GDM1 (cell line): ENCODE results near the gene DYNLL1.
"Not testable (repeated sequence)": the region's sequence is repeated elsewhere in the genome, so short reads cannot be mapped to it uniquely, and the experiment has no call there.

Experiments
- DNase-seq: peaks from one replicate; lab custom pipeline; 2025; lab: John Stamatoyannopoulos, UW

DYNLL1 gene

GRCh38 chr12:120474616-120474960 is 21.3 kb upstream of the DYNLL1 start:
- peak; percentile 47 for DNase-seq

- DNase-seq, result no peak
These were observed 20.3 kb upstream of the DYNLL1 start for GRCh38 chr12:120475643-120476042.

GRCh38 chr12:120479458-120479857 is 16.5 kb upstream of the DYNLL1 start:
- DNase-seq, result no peak

GRCh38 chr12:120480211-120480610 is 15.7 kb upstream of the DYNLL1 start:
- no peak for DNase-seq

GRCh38 chr12:120481022-120481767 is 14.7 kb upstream of the DYNLL1 start:
- DNase-seq, result no peak

GRCh38 chr12:120483621-120484020 is 12.3 kb upstream of the DYNLL1 start:
- DNase-seq, result peak; percentile 21

GRCh38 chr12:120485961-120486881 is 9.7 kb upstream of the DYNLL1 start:
- DNase-seq, result no peak

- DNase-seq, result not testable (repeated sequence)
These were observed 8.4 kb upstream of the DYNLL1 start for GRCh38 chr12:120487552-120487951.

GRCh38 chr12:120488057-120488640 is 7.8 kb upstream of the DYNLL1 start:
- no peak for DNase-seq

GRCh38 chr12:120489018-120489417 is 6.9 kb upstream of the DYNLL1 start:
- DNase-seq, result no peak

GRCh38 chr12:120490325-120490724 is 5.6 kb upstream of the DYNLL1 start:
- no peak for DNase-seq

- DNase-seq, result no peak
These were observed 4.9 kb upstream of the DYNLL1 start for GRCh38 chr12:120490833-120491512.

- DNase-seq, result no peak
These were observed 655 bp upstream of the DYNLL1 start for GRCh38 chr12:120495186-120495730.

- DNase-seq, result no peak
These were observed 764 bp downstream of the DYNLL1 start for GRCh38 chr12:120496413-120497340.

GRCh38 chr12:120497524-120498150 is 1.7 kb downstream of the DYNLL1 start:
- no peak for DNase-seq

- no peak for DNase-seq
These were observed 3.1 kb downstream of the DYNLL1 start for GRCh38 chr12:120498870-120499515.

- no peak for DNase-seq
These were observed 4.7 kb downstream of the DYNLL1 start for GRCh38 chr12:120500581-120500980.

- no peak for DNase-seq
These were observed 8.7 kb downstream of the DYNLL1 start for GRCh38 chr12:120504587-120504986.

- no peak for DNase-seq
These were observed 12.6 kb downstream of the DYNLL1 start for GRCh38 chr12:120508537-120508936.

GRCh38 chr12:120514002-120514401 is 18.1 kb downstream of the DYNLL1 start:
- DNase-seq, result no peak
